Measurements from ENCODE around the gene CERKL. TPM values are rescaled to one million over a fixed set of nuclear protein-coding genes. Genes with fewer than 3 reads are reported as not detected.

Gene CERKL
- total and polyA plus RNA-seq, 2 experiments from 2014 or later: 0.32 to 0.69 TPM

- Mint-ChIP-seq H3K27ac (no peak overlapping the region), H3K36me3 (ENCODE audit: low read depth) (peaks cover 4% of the 10 kb centered on the region; the same call in 1 of the 3 replicates), H3K4me1 (peaks cover 4% of the 10 kb centered on the region; the same call in 2 of the 3 replicates), H3K9me3 (peaks cover 3% of the 10 kb centered on the region; the same call in 2 of the 3 replicates), H3K27me3 (ENCODE audit: insufficient read depth, low read depth, poor library complexity) (peaks cover 4% of the 10 kb centered on the region), H3K4me3 (no peak overlapping the region)
- ATAC-seq: no peak
- Histone ChIP-seq H3K4me2 (no peak overlapping the region), H3K4me3 (no peak overlapping the region), H2AFZ (no peak overlapping the region), H3K4me1 (ENCODE audit: insufficient read depth) (no peaks in the 10 kb centered on the region), H3K27ac (ENCODE audit: low read depth) (no peak overlapping the region), H3F3A (replicated peaks; ENCODE audit: low read depth) (no peaks in the 10 kb centered on the region), H3K36me3 (ENCODE audit: insufficient read depth) (no peaks in the 10 kb centered on the region), H3K79me2 (replicated peaks; ENCODE audit: insufficient read depth) (no peaks in the 10 kb centered on the region), H3K9me2 (ENCODE audit: insufficient read depth) (no peaks in the 10 kb centered on the region), H4K20me1 (replicated peaks; ENCODE audit: insufficient read depth) (no peaks in the 10 kb centered on the region), H3K27me3 (ENCODE audit: insufficient read depth) (no peaks in the 10 kb centered on the region)
- DNase-seq (ENCODE audit: low spot score): no peak
- TF ChIP-seq ZNF331 (CRISPR knock-in tag; IDR thresholded peaks at IDR 0.05; ENCODE audit: low read depth) (no peak), ZNF114 (CRISPR knock-in tag; IDR thresholded peaks at IDR 0.05) (no peak), JUNB (IDR thresholded peaks at IDR 0.05; ENCODE audit: unreplicated experiment) (no peak), REST (IDR thresholded peaks at IDR 0.05; ENCODE audit: unreplicated experiment) (no peak), CTCF (conservative IDR thresholded peaks at IDR 0.05; ENCODE audit: low read depth in 2 of 2) (no peak), CREB1 (CRISPR knock-in tag; IDR thresholded peaks at IDR 0.05; ENCODE audit: low read depth) (no peak), ZNF462 (CRISPR knock-in tag; IDR thresholded peaks at IDR 0.05) (no peak), EZH2 (IDR thresholded peaks at IDR 0.05; ENCODE audit: low read depth, unreplicated experiment) (no peak), ETS1 (IDR thresholded peaks at IDR 0.05) (no peak), EZH2phosphoT487 (IDR thresholded peaks at IDR 0.05; ENCODE audit: unreplicated experiment) (no peak), NANOG (IDR thresholded peaks at IDR 0.05; ENCODE audit: borderline replicate concordance) (no peak), STAT1 (IDR thresholded peaks at IDR 0.05; ENCODE audit: unreplicated experiment) (no peak), POLR2AphosphoS5 (IDR thresholded peaks at IDR 0.05; ENCODE audit: low read depth) (no peak)
These were observed 93.7 kb downstream of the CERKL start for GRCh38 chr2:181563101-181563692.

Measured in GM23338 (cell line).